Lower leg skin (tissue), 4 donors: ENCODE measurements around the gene GPC5. TPM values are rescaled to one million over a fixed set of nuclear protein-coding genes. Genes with fewer than 3 reads are reported as not detected.

Source experiments
- DNase-seq, 2 donors: peaks; one replicate each; pipeline ENCODE4 v3.0.0-alpha.2; 2019; ENCODE audit warnings: low spot score in 2 of 2
- H3K4me3 ChIP-seq: fragments of 200-600 bp; sonication (generic); 2 replicates; pipeline ENCODE4 v1.5.1; 2017; ENCODE audit warnings: mild to moderate bottlenecking, low read depth; ENCODE audit not compliant: poor library complexity, severe bottlenecking
- CTCF ChIP-seq, 3 donors: fragments of 450-650 bp; IDR thresholded peaks; one replicate each; pipeline ENCODE4 v1.5.1; 2016; ENCODE audit warnings: antibody characterized with exemption in 3 of 3, mild to moderate bottlenecking in 3 of 3, moderate library complexity in 2 of 3
- POLR2A ChIP-seq, 2 donors: fragments of 450-650 bp; IDR thresholded peaks; one replicate each; pipeline ENCODE4 v1.6.1; 2016 to 2017; ENCODE audit warnings: antibody characterized with exemption in 2 of 2, mild to moderate bottlenecking in 1 of 2, moderate library complexity in 1 of 2
- WGBS, 2 donors: methylation state at CpG; one replicate each; pipeline ENCODE4 v1.1.5; 2018; 5-methylcytosine and 5-hydroxymethylcytosine counted together
- intact Hi-C: fragments of 100-400 bp; cut with DNase I; formaldehyde crosslinking; loops from one replicate; pipeline ENCODE4 v1.15.0; 2023; ENCODE audit warnings: low total_unique reads
- total RNA-seq, 4 donors: library from RNA; depleted of rRNA; stranded (reverse); fragments of >200 nt; gene quantifications; one replicate each; pipeline ENCODE4 v1.1.0, GENCODE V29; 2016

Gene GPC5
- total RNA-seq, 4 donors from 2014 or later = 0.46 to 1.3 (median 0.82) TPM

- no peak for DNase-seq
- 78 to 84% methylated on average over 1 of the region's 1 CpG for WGBS, 2 donors
- no peak overlapping the region for H3K4me3 ChIP-seq
- TF ChIP-seq CTCF (IDR thresholded peaks at IDR 0.05) (no peak), POLR2A (IDR thresholded peaks at IDR 0.05) (no peak)
- intact Hi-C loops = no loop called here
These were observed 532.3 kb downstream of the GPC5 start for GRCh38 chr13:91930687-91931086.

GRCh38 chr13:91934354-91934753, 535.9 kb downstream of the GPC5 start:
- no peak overlapping the region for H3K4me3 ChIP-seq
- TF ChIP-seq POLR2A (IDR thresholded peaks at IDR 0.05) (no peak), CTCF (IDR thresholded peaks at IDR 0.05) (no peak)
- DNase-seq = no peak
- intact Hi-C loops = no loop called here
- 73 to 75% methylated on average over 4 of the region's 4 CpGs for WGBS, 2 donors

- H3K4me3 ChIP-seq = no peak overlapping the region
- no peak for TF ChIP-seq POLR2A (IDR thresholded peaks at IDR 0.05)
- no peak for TF ChIP-seq CTCF (IDR thresholded peaks at IDR 0.05)
- DNase-seq = no peak
- WGBS, 2 donors = 26 to 30% methylated on average over 7 of the region's 7 CpGs
- intact Hi-C loops = no loop called here
These were observed 548.2 kb downstream of the GPC5 start for GRCh38 chr13:91946498-91947070.

- WGBS, 2 donors = 68 to 73% methylated on average over 1 of the region's 1 CpG
- no peak for TF ChIP-seq CTCF (IDR thresholded peaks at IDR 0.05)
- no peak for TF ChIP-seq POLR2A (IDR thresholded peaks at IDR 0.05)
These were observed 550.3 kb downstream of the GPC5 start for GRCh38 chr13:91948736-91949135.

GRCh38 chr13:91950803-91951202, 552.4 kb downstream of the GPC5 start:
- intact Hi-C loops = no loop called here
- no peak overlapping the region for H3K4me3 ChIP-seq
- no peak for TF ChIP-seq POLR2A (IDR thresholded peaks at IDR 0.05)
- TF ChIP-seq CTCF (IDR thresholded peaks at IDR 0.05) = no peak
- DNase-seq = no peak
- 74 to 89% methylated on average over 1 of the region's 1 CpG for WGBS, 2 donors

More at GRCh38 chr13:91948736-91949135, 550.3 kb downstream of the GPC5 start:
- H3K4me3 ChIP-seq = no peak overlapping the region
- intact Hi-C loops = no loop called here
- no peak for DNase-seq
